ENCODE measurements around the gene SLC16A12. TPM values are rescaled to one million over a fixed set of nuclear protein-coding genes. Genes with fewer than 3 reads are reported as not detected.
A peak's percentile ranks its signal among the peaks of the same experiment; 100 is the strongest.

SLC16A12 gene
- total RNA-seq, 2 donors from 2014 or later: 0.51 to 0.57 TPM

DNA sequence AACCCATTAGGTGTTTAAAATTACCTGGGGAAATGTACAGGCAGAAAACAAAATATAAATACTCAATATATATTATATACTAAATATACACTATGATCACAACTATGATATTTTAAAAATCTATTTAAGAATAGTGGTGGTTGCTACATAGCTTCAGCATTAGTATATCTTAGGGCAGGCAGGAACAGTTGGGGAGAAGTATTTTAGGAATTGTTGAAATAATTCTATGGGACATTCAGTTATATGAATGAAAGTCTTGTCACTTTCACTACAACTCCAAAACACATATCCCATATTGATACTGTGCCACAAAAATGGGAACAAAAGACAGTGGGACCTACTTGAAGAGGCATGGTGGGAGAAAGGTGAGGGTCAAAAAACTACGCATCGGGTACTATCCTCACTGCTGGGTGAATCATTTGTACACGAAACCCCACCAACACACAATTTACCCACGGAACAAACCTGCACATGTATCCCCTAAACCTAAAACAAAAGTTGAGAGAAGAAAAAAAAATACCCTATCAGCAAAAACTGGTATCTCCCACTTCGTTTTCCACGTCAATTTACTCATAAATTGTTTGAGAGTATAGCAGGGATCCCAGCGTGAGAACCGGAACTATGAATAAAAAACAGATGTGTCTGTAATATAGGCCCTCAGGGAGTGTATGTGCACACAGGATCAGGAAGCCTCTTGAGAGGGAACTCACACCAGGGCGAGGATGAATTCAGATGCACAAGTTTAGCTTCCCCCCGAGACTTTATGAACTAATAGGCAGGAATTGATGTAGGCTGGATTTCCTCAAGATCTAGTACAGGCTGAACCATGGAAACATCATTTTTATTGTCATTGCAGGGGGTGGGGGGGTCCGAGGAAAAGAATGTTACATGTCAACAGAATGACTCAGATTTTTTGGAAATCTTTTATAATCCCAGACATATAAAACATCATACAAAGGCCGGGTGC, 16.2 kb downstream of the SLC16A12 start:
- DNase-seq (ENCODE audit: low spot score): no peak

DNA sequence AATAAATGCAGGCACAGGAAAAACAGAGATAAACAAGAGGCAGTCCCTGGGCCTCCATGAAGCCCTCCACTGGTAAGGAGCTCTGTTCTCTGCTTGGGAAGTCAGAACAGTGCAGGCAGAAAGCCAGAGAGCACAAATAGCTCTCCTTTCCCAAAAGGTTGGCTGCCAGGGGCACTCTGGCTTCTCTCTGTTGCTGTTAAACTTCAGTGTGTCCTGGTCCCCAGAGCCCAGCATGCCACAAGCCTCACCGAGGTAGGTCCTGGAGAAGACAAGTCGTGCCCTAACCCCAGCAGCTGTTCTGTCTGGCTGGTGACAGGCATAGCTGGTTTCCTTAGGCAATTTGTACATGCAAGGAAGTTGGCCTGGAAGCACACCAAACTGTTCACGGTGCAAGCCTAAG, 17.3 kb downstream of the SLC16A12 start:
- no peak for DNase-seq (ENCODE audit: low spot score)
- intact Hi-C loops (cut with DNase I): loop anchor here in 1 of 2 donors (5.0 kb wide), 1 partner anchor 46 kb away; no protein-coding TSS in a partner anchor

More for the DNA sequence above, 16.2 kb downstream of the SLC16A12 start:
- intact Hi-C loops (cut with DNase I): loop anchor here in 1 of 2 donors (5.0 kb wide), 1 partner anchor 47 kb away; no protein-coding TSS in a partner anchor

GRCh38 chr10:89516149-89516832, 19.1 kb downstream of the SLC16A12 start:
- intact Hi-C loops (cut with DNase I): loop anchor here in 1 of 2 donors (5.0 kb wide), 1 partner anchor 44 kb away; no protein-coding TSS in a partner anchor
- DNase-seq (ENCODE audit: low spot score): no peak

DNA sequence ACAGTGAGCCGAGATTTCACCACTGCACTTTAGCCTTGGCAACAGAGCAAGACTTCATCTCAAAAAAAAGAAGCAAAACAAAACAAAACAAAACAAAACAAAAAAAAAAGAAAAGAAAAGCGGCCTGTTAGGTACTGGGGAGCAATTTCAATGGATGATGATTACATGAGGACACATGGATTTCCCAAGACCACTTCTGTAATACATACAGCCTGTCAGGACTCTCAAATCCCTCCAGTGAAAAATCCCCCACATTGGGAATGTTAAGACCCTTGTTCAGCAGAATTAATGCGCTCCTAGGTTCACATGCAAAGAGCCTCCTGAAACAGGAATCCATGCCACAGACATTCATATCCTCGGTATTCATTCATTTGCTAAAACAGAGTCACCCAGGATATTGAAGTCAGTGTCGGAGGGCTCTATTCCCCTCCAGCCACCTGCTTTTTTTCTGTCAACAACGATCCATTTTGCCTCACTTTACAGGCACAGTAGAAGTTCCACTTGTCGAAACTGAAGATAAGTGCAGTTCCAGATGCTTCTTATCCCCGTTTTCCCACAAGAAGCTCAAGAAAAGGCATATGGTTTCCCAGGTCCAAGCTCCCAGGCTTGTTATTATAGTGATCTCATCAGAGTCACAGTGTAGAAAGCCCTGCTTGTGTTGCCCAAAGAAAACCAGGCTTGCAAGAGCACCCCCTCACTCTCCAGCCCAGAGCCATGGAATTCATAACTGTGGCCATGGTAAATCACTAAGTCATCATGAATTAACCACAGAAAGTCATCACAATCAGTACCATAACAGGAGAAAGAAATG, 20.2 kb downstream of the SLC16A12 start:
- intact Hi-C loops (cut with DNase I): loop anchor here in 1 of 2 donors (5.0 kb wide), 1 partner anchor 43 kb away; no protein-coding TSS in a partner anchor
- peak; percentile 79 for DNase-seq (ENCODE audit: low spot score)

DNA sequence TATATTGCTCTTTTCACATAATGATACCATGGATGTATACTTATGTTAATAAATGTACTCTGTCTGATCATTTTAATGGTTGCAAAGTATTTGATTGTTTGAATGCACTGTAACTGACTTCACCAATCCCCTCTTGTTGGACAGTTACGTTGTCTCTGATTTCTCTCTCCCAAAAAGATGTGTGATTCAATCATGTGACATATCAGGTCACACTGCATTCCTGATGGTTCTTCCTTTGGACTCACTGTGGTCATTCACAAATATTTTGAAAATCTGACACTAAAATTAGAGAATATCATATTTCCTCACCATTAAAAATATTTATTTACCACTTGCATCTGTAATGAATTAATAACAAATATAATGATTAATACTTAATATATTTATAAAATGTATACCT, 22.2 kb downstream of the SLC16A12 start:
- intact Hi-C loops (cut with DNase I): no loop called here
- no peak for DNase-seq (ENCODE audit: low spot score)

DNA sequence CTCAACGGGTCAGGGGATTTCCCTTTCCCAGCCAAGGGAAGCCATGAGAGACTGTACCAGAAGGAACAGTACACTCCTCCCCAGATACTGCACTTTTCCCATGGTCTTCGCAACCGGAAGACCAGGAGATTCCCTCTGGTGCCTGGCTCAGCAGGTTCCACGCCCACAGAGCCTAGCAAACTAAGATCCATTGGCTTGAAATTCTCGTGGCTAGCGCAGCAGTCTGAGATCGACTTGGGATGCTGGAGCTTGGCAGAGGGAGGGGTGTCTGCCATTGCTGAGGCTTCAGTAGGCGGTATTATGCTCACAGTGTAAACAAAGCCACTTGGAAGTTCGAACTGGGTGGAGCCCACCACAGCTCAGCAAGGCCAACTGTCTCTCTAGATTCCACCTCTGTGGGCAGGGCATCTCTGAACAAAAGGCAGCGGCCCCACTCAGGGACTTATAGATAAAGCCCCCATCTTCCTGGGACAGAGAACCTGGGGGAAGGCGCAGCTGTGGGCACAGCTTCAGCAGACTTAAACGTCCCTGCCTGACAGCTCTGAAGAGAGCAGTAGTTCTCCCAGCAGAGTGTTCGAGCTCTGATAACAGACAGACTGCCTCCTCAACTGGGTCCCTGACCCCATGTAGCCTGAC, 29.6 kb downstream of the SLC16A12 start:
- intact Hi-C loops (cut with DNase I): no loop called here

DNA sequence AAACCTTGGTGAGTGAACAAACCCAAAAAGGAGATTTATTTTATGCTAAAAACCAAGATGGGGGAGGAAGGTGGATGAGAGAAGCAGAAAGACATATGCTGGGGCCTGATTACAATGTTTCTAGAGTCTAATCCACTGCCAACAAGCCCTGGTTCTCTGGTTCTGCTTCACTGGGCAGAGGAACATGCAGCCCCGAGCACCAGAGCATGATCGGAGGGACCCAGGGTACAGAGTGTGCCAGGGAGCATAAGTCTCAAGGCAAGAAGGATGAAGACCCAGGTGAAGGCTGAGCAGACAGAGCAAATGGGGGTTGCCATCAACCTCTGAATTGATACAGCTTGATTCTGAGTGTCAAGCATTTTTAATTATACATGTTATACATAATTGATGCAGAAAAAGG, 30.7 kb downstream of the SLC16A12 start:
- no peak for DNase-seq (ENCODE audit: low spot score)
- intact Hi-C loops (cut with DNase I): no loop called here

More for the DNA sequence above, 29.6 kb downstream of the SLC16A12 start:
- no peak for DNase-seq (ENCODE audit: low spot score)

DNA sequence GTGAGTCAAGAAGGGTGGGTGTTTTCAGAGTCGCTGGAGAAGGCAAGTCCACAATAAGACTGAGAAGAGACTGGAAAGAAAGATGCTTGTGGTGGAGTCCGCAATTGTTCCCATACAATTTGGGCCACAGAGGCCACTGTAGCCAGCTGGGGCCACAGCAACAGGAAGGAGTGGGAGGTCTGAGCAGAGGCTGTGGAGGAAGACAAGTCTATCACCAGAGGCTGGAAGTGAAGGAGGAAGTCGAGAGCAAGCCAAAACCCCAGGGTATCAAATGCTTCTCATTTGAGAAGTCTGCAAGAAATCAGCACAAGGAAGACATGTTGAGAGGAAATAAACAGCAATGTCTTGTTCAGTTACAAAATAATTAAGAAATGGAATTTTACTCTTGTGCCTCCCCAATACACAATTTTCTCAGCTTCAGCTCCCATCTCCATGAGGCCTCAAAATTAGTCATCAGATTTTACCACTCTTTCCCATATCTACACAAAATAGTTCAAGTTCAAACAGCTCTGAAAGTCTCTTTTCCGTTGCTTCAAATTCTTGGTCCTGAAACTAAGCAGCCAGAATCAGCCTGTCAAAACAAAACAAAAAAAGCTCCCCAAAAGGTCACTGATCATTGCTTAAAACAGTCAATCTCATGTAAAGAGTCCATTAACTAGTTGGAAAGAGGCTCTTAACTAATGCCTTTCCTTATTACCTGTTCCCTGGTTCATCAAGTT, 31.6 kb downstream of the SLC16A12 start:
- intact Hi-C loops (cut with DNase I): no loop called here
- no peak for DNase-seq (ENCODE audit: low spot score)

DNA sequence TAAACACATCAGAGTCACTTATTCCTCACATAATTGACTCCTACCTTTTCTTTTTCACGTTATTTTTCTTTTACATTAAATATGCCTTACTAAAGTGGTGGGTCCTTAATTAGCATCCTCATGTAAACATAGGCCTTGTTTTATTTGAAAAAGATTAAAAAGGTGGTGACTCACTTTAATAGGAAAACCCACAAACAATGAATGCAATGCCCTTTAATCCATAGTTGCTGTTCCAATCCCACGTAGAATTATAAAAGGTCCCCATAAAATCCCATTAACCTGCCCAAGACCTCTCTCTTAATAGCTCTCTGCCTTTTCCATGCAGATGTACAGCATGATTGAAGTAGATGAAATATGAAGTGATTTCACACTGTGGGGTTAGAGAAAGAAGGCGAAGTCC, 32.2 kb downstream of the SLC16A12 start:
- intact Hi-C loops (cut with DNase I): no loop called here
- no peak for DNase-seq (ENCODE audit: low spot score)

DNA sequence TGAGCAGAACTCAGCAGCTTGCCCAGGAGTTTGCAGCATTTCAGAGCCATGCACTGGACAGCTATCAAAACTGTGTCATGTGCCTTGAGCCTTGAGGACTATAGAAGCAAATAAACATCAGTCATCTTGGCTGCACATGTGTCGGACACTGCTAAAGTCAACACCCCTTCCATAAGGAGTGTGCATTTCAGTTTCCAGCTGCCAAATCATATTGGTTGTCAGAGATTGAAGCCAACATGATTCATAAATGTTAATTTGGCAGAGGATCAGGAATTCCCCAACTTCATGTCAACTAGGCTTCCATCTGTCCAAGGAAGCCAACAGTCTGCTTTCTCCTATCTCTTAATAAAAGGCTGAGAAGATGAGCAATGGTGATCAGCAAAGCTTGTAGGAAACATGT, 32.8 kb downstream of the SLC16A12 start:
- intact Hi-C loops (cut with DNase I): no loop called here
- no peak for DNase-seq (ENCODE audit: low spot score)

- intact Hi-C loops (cut with DNase I): no loop called here
- no peak for DNase-seq (ENCODE audit: low spot score)
Observed at GRCh38 chr10:89494575-89494974, 40.8 kb downstream of the SLC16A12 start.

GRCh38 chr10:89494068-89494467, 41.3 kb downstream of the SLC16A12 start:
- intact Hi-C loops (cut with DNase I): no loop called here

DNA sequence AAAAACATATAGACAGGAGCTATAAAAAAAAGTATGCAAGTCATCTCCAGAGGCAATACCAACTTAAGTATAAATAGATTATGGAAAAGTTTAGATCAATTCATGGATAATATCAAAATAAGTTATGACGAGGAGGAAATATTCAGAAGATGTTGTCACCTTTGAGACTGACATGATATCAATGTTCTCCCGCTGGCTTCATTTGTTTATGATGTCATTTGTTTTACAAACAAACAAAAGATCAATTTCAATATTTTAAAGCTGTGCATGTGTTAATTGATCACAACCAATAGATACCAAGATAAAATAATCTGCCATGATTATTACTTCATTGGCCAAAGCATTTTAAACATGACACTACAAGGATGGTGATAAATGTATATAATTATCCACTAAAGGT, 43.5 kb downstream of the SLC16A12 start:
- intact Hi-C loops (cut with DNase I): no loop called here
- DNase-seq (ENCODE audit: low spot score): no peak

More at GRCh38 chr10:89494068-89494467, 41.3 kb downstream of the SLC16A12 start:
- no peak for DNase-seq (ENCODE audit: low spot score)

DNA sequence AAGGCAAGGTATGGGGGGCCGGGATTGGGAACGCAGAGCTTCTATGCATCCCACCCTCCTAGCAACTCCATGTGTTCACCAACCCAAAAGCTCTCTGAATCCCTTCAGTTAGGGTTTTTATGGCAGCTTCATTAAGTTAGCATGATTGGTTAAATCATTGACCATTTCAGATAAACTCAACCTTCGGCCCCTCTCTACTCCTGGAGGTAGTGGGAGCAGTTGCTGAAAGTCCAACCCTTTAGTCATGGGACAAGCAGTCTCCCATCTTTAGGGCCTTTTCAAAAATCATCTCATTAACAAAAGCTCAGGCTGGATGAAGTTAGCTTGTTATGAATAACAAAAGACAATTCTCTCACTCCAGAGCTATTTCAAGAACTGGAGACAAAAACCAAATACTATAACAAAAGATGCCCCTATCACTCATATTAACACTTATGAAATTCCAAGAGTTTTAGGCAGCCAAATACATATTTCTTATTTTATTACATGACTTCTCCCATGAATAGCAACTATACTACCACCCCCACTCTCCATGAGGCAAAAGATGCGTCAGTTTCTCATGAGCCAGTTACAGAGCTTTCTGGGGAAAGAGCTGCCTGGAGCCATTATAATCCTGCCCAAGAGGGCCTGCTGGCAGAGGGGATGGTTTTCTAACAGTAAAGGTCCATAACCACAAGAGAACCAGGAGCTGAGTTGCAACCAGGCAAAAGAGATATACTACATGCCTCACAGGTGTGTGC, 44.6 kb downstream of the SLC16A12 start:
- intact Hi-C loops (cut with DNase I): no loop called here
- DNase-seq (ENCODE audit: low spot score): no peak

- intact Hi-C loops (cut with DNase I): no loop called here
- no peak for DNase-seq (ENCODE audit: low spot score)
Observed at GRCh38 chr10:89482256-89482655, 53.1 kb downstream of the SLC16A12 start.

- no peak for DNase-seq (ENCODE audit: low spot score)
Observed at GRCh38 chr10:89481662-89482061, 53.7 kb downstream of the SLC16A12 start.

GRCh38 chr10:89479771-89480446, 55.5 kb downstream of the SLC16A12 start:
- DNase-seq (ENCODE audit: low spot score): no peak
- intact Hi-C loops (cut with DNase I): no loop called here

More at GRCh38 chr10:89481662-89482061, 53.7 kb downstream of the SLC16A12 start:
- intact Hi-C loops (cut with DNase I): no loop called here
